Breast epithelium (tissue), 4 donors: ENCODE results near the gene MED29. TPM values are rescaled to one million over a fixed set of nuclear protein-coding genes. Genes with fewer than 3 reads are reported as not detected.

Experiments used
- DNase-seq, 2 donors: peaks; one replicate each; pipeline ENCODE4 v3.0.0-alpha.2; 2019; ENCODE audit warnings: low spot score in 2 of 2
- H3K27ac ChIP-seq, 2 donors: fragments of 200-600 bp; sonication (generic) in 1 of 2; one replicate each; pipeline ENCODE4 v1.5.1; 2016 to 2019; ENCODE audit warnings: mild to moderate bottlenecking in 1 of 2
- H3K27me3 ChIP-seq, 2 donors: fragments of 200-600 bp; sonication (generic) in 1 of 2; one replicate each; pipeline versions ENCODE4 v1.5.1 to v1.6.0; 2017 to 2019; ENCODE audit warnings: control low read depth in 1 of 2, mild to moderate bottlenecking in 1 of 2
- H3K36me3 ChIP-seq: fragments of 200-600 bp; one replicate; pipeline ENCODE4 v1.5.1; 2019
- H3K4me1 ChIP-seq, 2 donors: fragments of 200-600 bp; sonication (generic); one replicate each; pipeline ENCODE4 v1.5.1; 2016 to 2019; ENCODE audit warnings: control low read depth in 1 of 2
- H3K4me3 ChIP-seq, 3 donors: fragments of 200-600 bp; sonication (generic); 1 replicate in 2 of 3; 2 replicates in 1 of 3; pipeline ENCODE4 v1.5.1; 2016 to 2019; ENCODE audit warnings: mild to moderate bottlenecking in 3 of 3, moderate library complexity in 2 of 3
- H3K9me3 ChIP-seq, 2 donors: fragments of 200-600 bp; sonication (generic) in 1 of 2; one replicate each; pipeline ENCODE4 v1.5.1; 2016 to 2019; ENCODE audit warnings: control low read depth in 1 of 2
- CTCF ChIP-seq, 3 donors: fragments of 450-650 bp; IDR thresholded peaks; one replicate each; pipeline ENCODE4 v1.5.1; 2016 to 2017; ENCODE audit warnings: antibody characterized with exemption in 3 of 3, mild to moderate bottlenecking in 3 of 3, moderate library complexity in 3 of 3
- POLR2A ChIP-seq: fragments of 450-650 bp; IDR thresholded peaks from one replicate; pipeline ENCODE4 v1.6.1; 2016; ENCODE audit warnings: antibody characterized with exemption, mild to moderate bottlenecking, moderate library complexity
- POLR2AphosphoS5 ChIP-seq, 3 donors: sonication (generic); formaldehyde crosslinking; IDR thresholded peaks; one replicate each; pipeline ENCODE4 v1.6.1; 2017; ENCODE audit warnings: antibody characterized with exemption in 3 of 3
- intact Hi-C: fragments of 100-400 bp; cut with DNase I; formaldehyde crosslinking; loops from one replicate; pipeline ENCODE4 v1.15.1; 2023; ENCODE audit warnings: low total_unique reads
- total RNA-seq, 3 donors: library from RNA; depleted of rRNA; stranded (reverse); fragments of >200 nt; gene quantifications; one replicate each; pipeline ENCODE4 v1.1.0, GENCODE V29; 2016

The MED29 gene
- total RNA-seq = 10 to 100 TPM; 36.6 to 49.5 (median 47.3) TPM

GRCh38 chr19:39390751-39391437, at the start of gene MED29, which contains the start of gene PAF1:
Gene MED29 (plus strand): TSS chr19:39391378. CDS start chr19:39391423, 45 bp downstream.
Gene PAF1 (minus strand): TSS chr19:39391106. CDS start chr19:39390864, 242 bp downstream.
- H3K27ac ChIP-seq = peak within 1 kb of the TSS; percentile 99 to 100
- H3K36me3 ChIP-seq = no peaks in the 10 kb centered on the region
- H3K9me3 ChIP-seq = no peaks in the 10 kb centered on the region
- DNase-seq = peak; percentile 97 to 99
- peaks cover 8 to 15% of the 10 kb centered on the region in 2 donors for H3K4me1 ChIP-seq
- TF ChIP-seq POLR2A (peak; percentile 59), CTCF (IDR thresholded peaks at IDR 0.05) (peak; percentile 12 to 29 (median 18)), POLR2AphosphoS5 (IDR thresholded peaks at IDR 0.05) (peak; percentile 94 to 98 (median 96))
- H3K4me3 ChIP-seq = peak within 1 kb of the TSS; percentile 64 to 95 (median 84)
- intact Hi-C loops = no loop called here
- no peaks in the 10 kb centered on the region for H3K27me3 ChIP-seq

- intact Hi-C loops = loop anchor here (10.0 kb wide), 1 partner anchor 937 kb away; the partner anchor contains the start of gene FAM98C
These were observed 49.2 kb upstream of the MED29 start, which contains the start of gene SAMD4B for GRCh38 chr19:39341719-39342604. Gene SAMD4B (plus strand): TSS chr19:39342421. CDS start chr19:39356894, 14,473 bp downstream.

GRCh38 chr19:39342647-39343305, 48.4 kb upstream of the MED29 start:
- intact Hi-C loops = loop anchor here (10.0 kb wide), 1 partner anchor 938 kb away; the partner anchor contains the start of gene FAM98C
- no peaks in the 10 kb centered on the region for H3K9me3 ChIP-seq
- DNase-seq = peak in 1 of 2 donors; percentile 49
- H3K4me1 ChIP-seq = peaks cover 0 to 29% of the 10 kb centered on the region in 2 donors
- peak overlapping the region; percentile 93 to 97 for H3K27ac ChIP-seq
- no peak for TF ChIP-seq POLR2AphosphoS5 (IDR thresholded peaks at IDR 0.05)
- no peak for TF ChIP-seq CTCF (IDR thresholded peaks at IDR 0.05)
- no peak for TF ChIP-seq POLR2A
- no peaks in the 10 kb centered on the region for H3K36me3 ChIP-seq
- H3K27me3 ChIP-seq = no peaks in the 10 kb centered on the region
- peak overlapping the region; percentile 67 to 94 (median 89) for H3K4me3 ChIP-seq

More at GRCh38 chr19:39341719-39342604, 49.2 kb upstream of the MED29 start, which contains the start of gene SAMD4B:
- Histone ChIP-seq H3K4me3 (peak within 1 kb of the TSS; percentile 70 to 94 (median 89)), H3K4me1 (peaks cover 0 to 29% of the 10 kb centered on the region in 2 donors), H3K36me3 (no peaks in the 10 kb centered on the region), H3K9me3 (no peaks in the 10 kb centered on the region), H3K27ac (peak within 1 kb of the TSS; percentile 93 to 97), H3K27me3 (no peaks in the 10 kb centered on the region)
- DNase-seq = peak; percentile 98 to 99
- TF ChIP-seq POLR2AphosphoS5 (IDR thresholded peaks at IDR 0.05) = peak; percentile 88 to 94 (median 92)
- peak; percentile 76 for TF ChIP-seq POLR2A
- TF ChIP-seq CTCF (IDR thresholded peaks at IDR 0.05) = peak; percentile 52 to 76 (median 76)

- DNase-seq = no peak
- Histone ChIP-seq H3K27ac (peak overlapping the region; percentile 11 to 48), H3K9me3 (no peaks in the 10 kb centered on the region), H3K27me3 (no peaks in the 10 kb centered on the region), H3K36me3 (no peaks in the 10 kb centered on the region), H3K4me3 (no peak overlapping the region), H3K4me1 (peaks cover 0 to 29% of the 10 kb centered on the region in 2 donors)
- intact Hi-C loops = loop anchor here (10.0 kb wide), 1 partner anchor 941 kb away; the partner anchor contains the start of gene FAM98C
- TF ChIP-seq CTCF (IDR thresholded peaks at IDR 0.05) (no peak), POLR2A (no peak), POLR2AphosphoS5 (IDR thresholded peaks at IDR 0.05) (no peak)
These were observed 45.2 kb upstream of the MED29 start for GRCh38 chr19:39345956-39346355.
